Glomerular visceral epithelial cell (primary cell): ENCODE results near the gene C1QA.
A peak's percentile ranks its signal among the peaks of the same experiment; 100 is the strongest.
"Not testable (repeated sequence)": the region's sequence is repeated elsewhere in the genome, so short reads cannot be mapped to it uniquely, and the experiment has no call there.

Source experiments
- DNase-seq: peaks from one replicate; pipeline ENCODE4 v3.0.0-alpha.2; 2016; ENCODE audit errors: extremely low spot score

C1QA gene

DNA sequence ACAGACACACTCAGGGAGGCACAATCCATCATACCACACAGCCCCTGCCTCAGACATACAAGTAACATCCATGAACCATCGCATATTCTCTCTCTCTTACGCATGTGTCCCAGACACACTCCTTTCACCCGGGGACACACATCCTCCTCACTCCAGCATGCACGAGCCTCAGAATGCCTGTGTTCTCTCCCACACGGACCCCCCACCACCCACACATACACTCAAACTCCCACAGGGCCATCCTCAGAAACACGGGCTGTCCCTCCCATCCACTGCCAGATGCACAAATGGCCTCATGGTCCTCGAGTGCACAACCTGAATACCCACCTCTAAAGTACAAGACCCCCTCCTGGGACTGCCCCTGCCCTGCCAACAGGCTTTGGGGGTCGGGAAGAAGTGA, 4.8 kb downstream of the C1QA start:
- DNase-seq, result no peak

DNA sequence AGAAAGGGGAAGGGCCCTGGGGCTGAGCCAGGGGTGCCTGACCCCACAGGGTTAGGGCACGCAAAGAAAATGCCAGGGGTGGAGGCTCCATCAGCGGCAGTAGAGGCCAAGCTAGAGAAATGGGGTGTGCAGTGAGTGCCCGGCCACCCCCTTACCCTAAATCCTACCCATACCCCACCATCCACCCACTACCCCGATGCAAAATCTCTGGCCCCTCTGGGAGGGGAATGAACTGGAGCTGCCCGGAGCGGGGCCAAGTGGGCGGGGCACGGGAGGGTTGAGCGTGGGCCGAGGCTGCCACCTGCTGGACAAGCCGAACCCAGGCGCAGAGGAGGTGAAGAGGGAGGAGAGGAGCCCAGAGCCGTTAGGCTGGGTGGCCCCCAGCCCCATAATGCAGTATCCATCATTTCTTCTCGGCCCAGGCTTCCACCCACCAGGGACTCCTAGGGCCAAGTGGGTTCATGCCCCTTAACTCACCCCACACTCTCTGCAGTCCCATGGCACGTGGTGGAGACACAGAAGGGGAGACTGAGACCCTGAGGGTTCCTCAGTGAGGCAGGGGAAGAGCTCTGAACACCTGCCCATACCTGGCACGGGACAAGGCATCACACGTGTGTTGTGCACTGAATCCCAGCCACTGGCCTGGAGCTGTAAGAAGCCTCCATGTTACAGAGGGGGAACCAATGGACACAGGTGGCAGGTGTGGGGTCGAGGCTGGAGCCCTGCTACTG, 5.6 kb downstream of the C1QA start:
- DNase-seq, result peak; percentile 55

DNA sequence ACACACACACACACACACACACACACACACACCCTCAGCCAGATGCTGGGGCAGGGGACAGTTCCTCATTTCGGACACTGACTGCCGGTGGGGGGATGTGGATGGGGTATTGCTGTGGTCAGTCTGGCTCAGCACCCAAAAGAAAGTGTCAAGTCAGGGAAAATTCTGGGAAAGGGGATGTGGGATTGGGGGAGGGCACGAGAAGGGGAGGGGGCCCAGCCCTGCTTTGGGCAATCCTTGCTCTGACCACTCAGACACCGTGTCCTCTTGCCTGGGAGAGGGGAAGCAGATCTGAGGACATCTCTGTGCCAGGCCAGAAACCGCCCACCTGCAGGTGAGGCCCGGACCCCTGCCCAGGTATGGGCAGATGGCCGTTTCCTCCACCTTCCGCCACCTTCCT, 7.0 kb downstream of the C1QA start, which contains the start of gene C1QC:
Gene C1QC (plus strand): TSS at position 253 of the 400 bp plus-strand sequence. CDS start 391 bp downstream, outside the sequence.
- DNase-seq, result no peak

DNA sequence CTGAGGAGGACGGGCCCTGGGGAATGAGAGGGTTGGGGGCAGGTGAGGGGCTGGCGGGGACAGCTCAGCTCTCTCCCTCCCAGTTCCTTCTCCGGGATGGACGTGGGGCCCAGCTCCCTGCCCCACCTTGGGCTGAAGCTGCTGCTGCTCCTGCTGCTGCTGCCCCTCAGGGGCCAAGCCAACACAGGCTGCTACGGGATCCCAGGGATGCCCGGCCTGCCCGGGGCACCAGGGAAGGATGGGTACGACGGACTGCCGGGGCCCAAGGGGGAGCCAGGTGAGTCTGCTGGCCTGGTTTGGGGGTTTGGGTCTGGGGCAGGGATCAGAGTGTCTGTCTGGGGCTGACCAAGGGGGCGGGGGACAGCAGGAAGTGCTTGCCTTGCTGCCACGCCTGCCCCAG, 7.5 kb downstream of the C1QA start:
- DNase-seq, result no peak

DNA sequence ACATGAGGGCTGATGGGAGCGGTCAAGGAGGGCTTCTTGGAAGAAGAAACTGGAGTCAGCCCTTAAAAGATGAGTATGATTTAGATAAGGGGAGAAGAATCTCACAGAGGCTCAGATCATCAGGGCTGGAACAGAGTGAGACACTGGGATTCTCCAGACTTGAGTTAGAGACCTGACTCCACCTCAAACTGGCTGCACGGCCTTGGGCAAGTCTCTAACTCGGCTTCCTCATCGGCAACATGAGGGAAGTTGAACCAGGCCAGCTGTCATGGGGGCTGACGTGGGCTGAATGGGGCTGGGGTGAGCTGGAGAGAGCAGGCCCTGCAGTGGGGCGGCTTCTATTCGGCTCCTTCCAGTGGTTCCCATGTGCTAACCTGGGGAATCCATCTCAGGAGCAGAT, 9.5 kb downstream of the C1QA start:
- DNase-seq, result no peak

DNA sequence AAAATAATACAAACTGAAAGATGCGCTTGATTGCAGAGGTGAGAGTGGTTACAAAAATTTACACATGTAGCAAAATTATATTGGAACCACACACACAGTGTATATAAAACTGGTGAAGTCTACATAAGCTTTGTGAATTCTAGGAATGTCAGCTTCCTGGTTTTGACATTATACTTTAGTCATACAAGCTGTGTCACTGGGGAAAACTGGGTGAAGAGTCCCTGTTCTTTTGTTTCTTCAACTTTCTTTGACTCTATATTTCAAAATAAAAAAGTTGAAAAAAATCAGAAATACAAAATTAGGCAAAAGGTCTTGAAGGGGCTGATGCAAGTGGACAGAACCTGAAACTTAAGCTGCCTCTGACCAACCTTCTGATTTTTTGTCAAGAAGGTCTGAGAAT, 10.0 kb downstream of the C1QA start:
- DNase-seq, result no peak

DNA sequence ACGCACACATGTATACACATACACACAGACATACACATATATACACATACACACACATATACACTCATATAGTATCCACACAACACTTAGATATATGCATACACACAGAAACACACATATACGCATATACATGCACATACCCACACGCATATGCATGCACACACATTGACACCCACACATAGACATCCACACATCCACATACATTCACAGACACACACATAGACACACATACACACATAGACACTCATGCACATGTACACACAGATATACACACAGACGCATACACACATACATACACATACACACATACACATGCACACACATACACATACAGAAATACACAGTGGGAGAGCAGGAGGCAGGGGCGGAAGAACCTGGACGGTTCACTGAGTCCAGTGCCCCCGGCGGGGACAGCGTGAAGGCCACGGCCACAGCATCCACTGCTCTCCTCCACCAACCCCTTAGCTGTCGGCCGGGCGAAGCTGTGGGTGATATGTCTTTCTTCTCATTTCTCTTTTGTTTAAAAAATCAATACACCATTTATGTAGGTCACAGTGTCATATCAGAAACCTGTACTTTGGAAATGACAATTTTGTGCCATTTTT, 13.8 kb downstream of the C1QA start:
- no peak for DNase-seq

DNA sequence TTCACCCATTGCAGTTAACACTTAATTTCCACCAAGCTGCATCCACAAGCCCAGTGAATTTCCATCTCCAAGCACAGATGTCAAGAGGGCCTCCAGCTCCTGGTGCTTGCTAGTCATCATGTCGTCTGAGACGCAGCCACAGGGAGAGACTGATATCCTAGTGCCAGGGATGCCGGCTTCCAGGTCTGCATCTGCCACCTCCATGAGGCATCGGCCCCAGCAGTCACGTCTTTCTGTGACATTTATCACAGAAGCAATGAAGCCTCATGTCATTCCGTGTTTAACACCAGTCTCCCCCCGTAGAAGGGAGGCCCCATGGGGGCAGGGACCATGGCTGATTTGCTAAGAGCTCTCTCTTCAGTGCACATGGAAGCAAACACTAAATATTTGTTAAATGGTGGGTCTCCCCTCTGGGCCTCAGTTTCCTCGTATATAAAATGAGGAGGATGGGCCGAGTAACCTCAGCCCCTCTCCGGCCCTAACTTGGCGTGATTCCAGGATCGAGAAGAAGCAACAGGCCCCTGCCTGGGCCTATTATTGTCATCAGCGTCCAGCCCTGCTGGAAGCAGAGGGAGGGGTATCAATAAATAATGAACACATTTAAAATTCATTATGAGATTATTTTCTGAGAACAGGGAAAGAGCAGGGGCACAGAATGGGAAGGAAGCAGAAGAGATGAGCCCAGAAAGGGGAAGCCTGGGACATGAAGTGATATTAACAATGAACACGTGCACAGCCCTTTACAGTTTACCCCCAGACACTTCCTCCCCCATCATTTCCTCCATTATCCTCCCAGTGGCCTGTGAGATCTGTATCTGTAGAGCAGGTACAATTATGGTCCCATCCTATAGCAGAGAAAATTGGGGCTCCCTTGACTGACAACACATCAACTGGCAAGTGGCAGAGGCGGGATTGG, 15.8 kb downstream of the C1QA start:
- no peak for DNase-seq

DNA sequence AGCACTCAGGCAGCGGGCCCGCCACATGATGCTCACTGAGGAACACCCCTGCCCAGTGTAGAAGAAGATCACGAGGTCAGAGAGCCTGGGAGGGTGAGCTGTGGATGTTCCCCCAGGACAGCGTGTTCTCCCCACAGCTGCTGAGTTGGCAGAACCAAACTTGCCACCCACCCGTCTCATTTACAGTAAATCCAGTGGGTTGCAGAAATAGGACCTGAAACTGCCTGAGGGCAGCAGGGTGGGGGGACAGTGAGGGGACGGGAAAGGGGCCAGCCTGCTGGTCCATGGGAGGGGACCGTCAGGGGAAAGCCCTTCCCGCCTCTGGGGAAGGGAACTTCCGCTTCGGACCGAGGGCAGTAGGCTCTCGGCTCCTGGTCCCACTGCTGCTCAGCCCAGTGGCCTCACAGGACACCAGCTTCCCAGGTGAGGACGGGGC, 16.5 kb downstream of the C1QA start, which contains the start of gene C1QB:
Gene C1QB (plus strand): TSS at position 356 of the 436 bp plus-strand sequence. CDS start 6,227 bp downstream, outside the sequence.
- no peak for DNase-seq

DNA sequence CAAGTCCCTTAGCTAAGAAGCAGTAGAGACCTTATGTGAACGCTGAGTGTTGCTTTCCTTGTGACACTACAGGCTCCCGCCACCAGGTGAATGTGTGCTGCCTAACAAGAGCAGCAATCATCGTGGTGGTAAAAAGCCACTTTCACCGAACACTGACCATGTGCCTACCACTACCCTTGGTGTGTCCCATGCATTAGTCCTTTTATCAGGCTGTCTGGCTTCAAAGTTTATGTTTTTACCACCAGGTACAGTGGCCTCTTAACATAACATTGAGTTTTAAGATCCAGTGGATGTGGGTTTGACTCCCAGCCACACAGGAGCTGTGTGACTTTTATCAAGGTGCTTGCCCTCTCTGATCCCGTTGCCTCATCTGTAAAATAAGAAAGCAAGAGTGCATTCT, 18.3 kb downstream of the C1QA start:
- no peak for DNase-seq

DNA sequence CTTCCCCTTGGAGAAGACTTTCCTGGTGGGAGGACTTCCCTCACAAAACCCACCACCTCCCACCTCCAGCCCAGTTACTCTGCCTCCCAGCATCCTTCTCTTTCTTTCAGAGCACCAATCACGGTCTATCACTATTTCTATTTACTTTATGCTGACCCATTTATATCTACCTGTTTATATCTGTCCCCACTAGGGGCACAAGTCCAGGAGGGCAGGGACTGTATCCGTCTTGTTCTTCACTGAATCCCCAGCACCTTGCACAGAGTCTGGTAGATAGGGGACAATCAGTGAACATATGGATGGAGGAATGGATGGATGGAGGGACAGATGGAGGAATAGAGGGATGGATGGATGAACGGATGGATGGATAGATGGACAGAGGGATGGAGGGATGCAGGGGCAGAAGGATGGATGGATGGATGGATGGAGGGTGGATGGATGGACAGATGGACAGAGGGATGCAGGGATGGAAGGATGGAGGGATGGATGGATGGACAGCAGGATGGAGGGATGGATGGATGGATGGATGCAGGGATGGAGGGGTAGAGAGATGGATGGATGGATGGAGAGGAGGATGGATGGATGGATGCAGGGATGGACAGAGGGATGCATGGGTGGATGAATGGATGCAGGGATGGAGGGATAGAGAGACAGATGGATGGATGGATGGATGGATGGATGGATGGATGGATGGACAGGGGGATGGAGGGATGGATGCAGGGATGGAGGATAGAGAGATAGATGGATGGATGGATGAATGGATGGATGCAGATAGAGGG, 22.1 kb downstream of the C1QA start:
- DNase-seq, result no peak

DNA sequence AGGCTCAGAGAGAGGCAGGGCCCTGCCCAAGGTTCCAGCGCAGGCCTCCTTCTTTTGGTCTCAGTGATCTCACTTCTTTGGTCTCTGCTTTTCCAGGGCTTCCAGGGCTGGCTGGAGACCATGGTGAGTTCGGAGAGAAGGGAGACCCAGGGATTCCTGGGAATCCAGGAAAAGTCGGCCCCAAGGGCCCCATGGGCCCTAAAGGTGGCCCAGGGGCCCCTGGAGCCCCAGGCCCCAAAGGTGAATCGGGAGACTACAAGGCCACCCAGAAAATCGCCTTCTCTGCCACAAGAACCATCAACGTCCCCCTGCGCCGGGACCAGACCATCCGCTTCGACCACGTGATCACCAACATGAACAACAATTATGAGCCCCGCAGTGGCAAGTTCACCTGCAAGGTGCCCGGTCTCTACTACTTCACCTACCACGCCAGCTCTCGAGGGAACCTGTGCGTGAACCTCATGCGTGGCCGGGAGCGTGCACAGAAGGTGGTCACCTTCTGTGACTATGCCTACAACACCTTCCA, 24.4 kb downstream of the C1QA start:
- no peak for DNase-seq

DNA sequence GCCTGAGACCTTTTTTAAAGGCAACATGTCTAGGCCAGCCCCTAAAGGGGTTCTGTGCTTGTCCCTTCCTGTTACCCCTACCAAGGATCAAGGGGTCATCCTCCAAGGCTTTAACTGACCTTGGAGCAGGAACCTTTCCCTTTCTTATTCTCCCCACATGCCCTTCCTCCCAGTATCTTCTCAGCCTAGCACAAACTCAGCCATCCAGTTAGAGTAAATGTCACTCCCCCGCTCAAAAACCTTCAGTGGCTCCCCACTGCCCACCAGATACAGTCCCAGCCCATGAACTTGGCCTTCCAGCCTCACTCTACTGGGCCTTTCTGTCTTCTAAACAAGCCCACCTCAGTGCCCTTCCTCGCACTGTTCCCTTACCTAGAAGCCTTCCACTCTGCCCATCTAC, 25.5 kb downstream of the C1QA start:
- no peak for DNase-seq

DNA sequence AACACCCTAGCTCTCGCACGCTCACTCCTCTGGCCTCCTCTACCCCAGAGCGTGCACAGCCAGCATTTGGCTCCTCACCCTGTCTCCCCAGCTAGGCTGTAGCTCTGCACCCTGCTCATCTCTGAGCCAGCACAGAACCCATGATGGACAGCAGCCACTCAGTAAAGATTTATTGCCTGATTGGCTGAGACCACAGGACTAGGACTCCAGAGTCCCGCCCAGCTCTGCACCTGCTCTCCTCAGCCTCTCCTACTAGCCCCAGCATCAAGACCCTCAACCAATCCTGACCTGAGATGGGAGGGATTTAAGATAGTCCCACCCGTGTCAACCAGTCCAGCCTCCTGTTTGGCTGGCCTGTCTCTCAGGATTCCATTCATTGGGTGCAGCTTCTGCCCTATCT, 25.9 kb downstream of the C1QA start:
- DNase-seq, result peak; percentile 11

DNA sequence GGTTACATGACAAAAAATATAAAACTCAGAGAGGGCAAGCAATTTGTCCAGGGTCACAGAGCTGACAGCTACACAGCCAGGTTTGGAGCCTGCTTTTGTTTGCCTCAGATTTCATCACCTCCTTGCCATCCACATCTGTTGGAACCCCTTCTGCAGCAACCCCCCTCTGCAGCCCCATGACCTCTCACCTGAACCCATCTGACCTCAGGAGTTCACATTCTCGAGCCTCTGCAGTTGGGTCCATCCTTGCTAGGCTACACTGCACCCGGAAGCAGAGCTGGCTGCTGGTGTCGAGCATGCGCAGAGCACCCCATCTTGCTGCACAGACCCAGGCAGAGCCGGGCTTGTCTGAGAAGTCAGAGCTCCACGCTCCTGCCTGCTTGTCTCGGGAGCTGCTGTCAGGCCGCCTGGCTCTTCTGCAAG, 26.6 kb downstream of the C1QA start:
- DNase-seq, result no peak

DNA sequence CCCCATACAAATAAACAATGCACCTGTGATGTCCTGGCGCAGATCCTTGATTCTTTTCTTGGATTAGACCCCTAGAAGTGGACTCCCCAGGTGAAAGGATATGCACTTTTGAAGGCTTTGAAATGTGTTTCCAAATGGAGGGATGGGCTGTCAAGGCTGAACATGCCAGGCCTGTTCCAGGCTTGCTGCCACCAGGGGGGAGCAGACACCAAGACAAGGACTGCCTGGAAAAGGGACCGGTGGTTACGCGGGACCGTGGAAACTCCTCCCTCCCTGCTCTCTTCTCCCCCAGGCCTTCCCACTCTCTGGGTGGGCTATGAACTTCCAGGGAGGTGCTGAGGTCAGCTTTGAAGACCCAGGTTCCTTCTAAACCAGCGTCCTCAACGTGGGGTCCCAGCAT, 29.3 kb downstream of the C1QA start:
- peak; percentile 31 for DNase-seq

DNA sequence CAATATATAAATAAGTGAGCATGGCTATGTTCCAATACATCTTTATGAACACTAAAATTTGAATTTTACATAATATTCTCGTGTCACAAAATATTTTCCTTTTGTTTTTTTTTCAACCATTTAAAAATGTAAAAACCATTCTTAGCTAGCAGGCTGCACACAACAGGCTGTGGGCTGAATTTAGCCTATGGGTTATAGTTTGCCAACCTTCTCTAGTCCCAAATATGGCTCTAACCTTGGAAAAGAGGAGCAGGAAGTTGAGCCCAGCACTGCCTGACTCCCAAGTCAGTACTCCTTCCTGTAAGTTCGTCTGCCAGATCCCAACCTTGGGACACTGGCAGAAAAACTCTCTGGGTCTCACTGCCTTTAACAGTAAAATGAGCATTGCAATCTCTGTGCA, 30.0 kb downstream of the C1QA start:
- no peak for DNase-seq

DNA sequence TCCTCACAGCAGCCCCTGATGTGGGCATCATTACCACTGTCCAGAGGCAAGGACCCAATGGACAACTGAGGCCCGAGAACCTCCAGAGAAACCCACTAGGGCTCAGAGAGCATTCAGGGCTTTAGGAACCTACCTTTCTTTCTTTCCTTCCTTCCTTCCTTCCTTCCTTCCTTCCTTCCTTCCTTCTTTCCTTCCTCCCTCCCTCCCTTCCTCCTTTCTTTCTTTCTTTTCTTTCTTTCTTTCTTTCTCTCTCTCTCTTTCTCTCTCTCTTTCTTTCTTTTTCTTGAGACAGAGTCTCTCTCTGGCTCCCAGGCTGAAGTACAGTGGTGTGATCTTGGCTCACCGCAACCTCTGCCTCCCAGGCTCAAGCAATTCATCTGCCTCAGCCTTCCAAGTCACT, 32.4 kb downstream of the C1QA start:
- DNase-seq, result not testable (repeated sequence)

DNA sequence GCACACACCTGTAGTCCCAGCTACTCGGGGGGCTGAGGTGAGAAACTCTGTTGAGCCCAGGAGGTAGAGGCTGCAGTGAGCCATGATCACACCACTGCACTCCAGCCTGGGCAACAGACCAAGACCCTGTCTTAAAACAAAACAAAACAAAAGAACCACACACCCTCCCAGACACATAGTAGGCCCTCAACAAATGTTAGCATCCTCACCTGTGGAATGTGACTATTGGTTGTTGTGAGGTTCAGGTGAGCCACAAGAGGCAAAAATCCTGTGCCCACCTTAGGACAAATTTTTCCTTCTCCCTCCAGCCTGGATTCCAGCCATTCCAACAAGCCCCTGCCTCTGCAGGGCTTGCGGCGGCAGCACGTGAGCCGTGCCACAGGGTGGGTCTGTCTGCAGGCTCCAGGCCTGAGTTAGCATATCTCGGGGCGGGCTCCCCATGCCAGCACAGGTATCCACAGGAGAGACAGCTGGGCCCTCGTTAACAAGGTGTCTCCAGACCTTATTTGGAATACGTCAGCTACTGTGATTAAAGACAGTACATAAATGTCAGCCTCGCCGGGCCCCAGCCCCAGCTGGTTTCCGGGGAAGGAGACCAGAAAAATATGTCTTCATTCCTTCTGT, 34.0 kb downstream of the C1QA start:
- DNase-seq, result no peak

DNA sequence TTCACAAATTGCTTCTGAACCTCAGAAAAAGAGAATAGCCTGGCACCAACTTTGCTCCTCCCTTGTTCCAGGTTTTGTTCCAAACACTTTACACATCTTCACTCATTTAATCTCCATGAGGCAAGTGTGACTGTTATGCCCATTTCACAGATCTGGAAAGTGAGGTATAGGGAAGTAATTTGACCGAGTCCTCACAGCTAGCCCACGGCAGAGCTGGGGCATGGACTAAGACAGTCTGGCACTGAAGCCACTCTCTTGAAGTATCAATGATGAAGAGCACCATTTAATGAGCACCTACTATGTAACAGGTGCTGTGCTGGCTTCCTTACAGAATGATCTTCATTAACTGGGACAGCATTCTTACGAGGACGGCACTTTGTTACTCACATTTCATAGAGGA, 35.6 kb downstream of the C1QA start:
- no peak for DNase-seq
